OCI-LY1 (cell line): ENCODE results near the gene LRRC8E.

Source experiments
- H2AFZ ChIP-seq: fragments of 200-600 bp; sonication (generic), shearing (Covaris generic); 2 replicates; pipeline ENCODE4 v1.6.0; 2014; ENCODE audit warnings: antibody characterized with exemption, mild to moderate bottlenecking, low read length
- H3F3A ChIP-seq: fragments of 200-600 bp; sonication (generic), shearing (Covaris generic); 2 replicates; pipeline ENCODE4 v1.6.0; 2014; ENCODE audit warnings: mild to moderate bottlenecking, antibody characterized with exemption, low read length, moderate library complexity; ENCODE audit not compliant: insufficient read depth
- H3K27ac ChIP-seq: fragments of 200-600 bp; sonication (generic); 2 replicates; pipeline ENCODE4 v1.5.1; 2014; ENCODE audit warnings: low read length, mixed run types, mild to moderate bottlenecking, low read depth; ENCODE audit not compliant: poor library complexity, severe bottlenecking
- H3K27me3 ChIP-seq: fragments of 200-600 bp; sonication (generic); 2 replicates; pipeline ENCODE4 v1.6.0; 2014; ENCODE audit warnings: antibody characterized with exemption, mild to moderate bottlenecking, low read length, moderate library complexity; ENCODE audit not compliant: insufficient read depth
- H3K36me3 ChIP-seq: fragments of 200-600 bp; sonication (generic); 2 replicates; pipeline ENCODE4 v1.6.1; 2014; ENCODE audit warnings: mild to moderate bottlenecking, antibody characterized with exemption, low read length, moderate library complexity, mixed read lengths; ENCODE audit not compliant: insufficient read depth
- H3K4me1 ChIP-seq: fragments of 200-600 bp; sonication (generic); 2 replicates; pipeline ENCODE4 v1.5.1; 2014; ENCODE audit warnings: mild to moderate bottlenecking, low read length, moderate library complexity; ENCODE audit not compliant: insufficient read depth, severe bottlenecking
- H3K4me2 ChIP-seq: fragments of 200-600 bp; sonication (generic), shearing (Covaris generic); 2 replicates; pipeline ENCODE4 v1.6.1; 2014; ENCODE audit warnings: low read length
- H3K4me3 ChIP-seq: fragments of 200-600 bp; sonication (generic); 2 replicates; pipeline ENCODE4 v1.5.1; 2014; ENCODE audit warnings: low read length, low read depth, mild to moderate bottlenecking, mixed read lengths; ENCODE audit not compliant: poor library complexity, severe bottlenecking
- H3K79me2 ChIP-seq: fragments of 200-600 bp; shearing (Covaris generic); 2 replicates; pipeline ENCODE4 v1.6.1; 2016; ENCODE audit warnings: mixed run types, low read length, mixed read lengths; ENCODE audit not compliant: insufficient read depth
- H3K9ac ChIP-seq: fragments of 200-600 bp; sonication (generic), shearing (Covaris generic); 2 replicates; pipeline ENCODE4 v1.6.1; 2014; ENCODE audit warnings: mild to moderate bottlenecking, low read length, mixed read lengths
- H3K9me2 ChIP-seq: fragments of 200-600 bp; sonication (generic), shearing (Covaris generic); 2 replicates; pipeline ENCODE4 v1.6.1; 2014; ENCODE audit warnings: low read depth, mild to moderate bottlenecking, low read length, mixed read lengths
- H3K9me3 ChIP-seq: fragments of 200-600 bp; shearing (Covaris generic); 2 replicates; pipeline ENCODE4 v1.6.1; 2014; ENCODE audit warnings: low read length, mixed read lengths
- H4K20me1 ChIP-seq: fragments of 200-600 bp; sonication (generic), shearing (Covaris generic); 2 replicates; pipeline ENCODE4 v1.6.0; 2016; ENCODE audit warnings: mild to moderate bottlenecking, low read length; ENCODE audit not compliant: insufficient read depth
- EZH2 ChIP-seq: fragments of 200-600 bp; sonication (generic), shearing (Covaris generic); IDR thresholded peaks from 2 replicates; pipeline ENCODE4 v1.8.0; 2017; ENCODE audit warnings: borderline replicate concordance, mixed run types, mild to moderate bottlenecking, antibody characterized with exemption, low read length, moderate library complexity, mixed read lengths
- TF ChIP-seq, protein P1 (sequence below): fragments of 200-600 bp; sonication (generic), shearing (Covaris generic); IDR thresholded peaks from 2 replicates; pipeline ENCODE4 v1.5.1; 2017; ENCODE audit warnings: mild to moderate bottlenecking, antibody characterized with exemption, low read length, moderate library complexity, mixed read lengths

The LRRC8E gene

DNA sequence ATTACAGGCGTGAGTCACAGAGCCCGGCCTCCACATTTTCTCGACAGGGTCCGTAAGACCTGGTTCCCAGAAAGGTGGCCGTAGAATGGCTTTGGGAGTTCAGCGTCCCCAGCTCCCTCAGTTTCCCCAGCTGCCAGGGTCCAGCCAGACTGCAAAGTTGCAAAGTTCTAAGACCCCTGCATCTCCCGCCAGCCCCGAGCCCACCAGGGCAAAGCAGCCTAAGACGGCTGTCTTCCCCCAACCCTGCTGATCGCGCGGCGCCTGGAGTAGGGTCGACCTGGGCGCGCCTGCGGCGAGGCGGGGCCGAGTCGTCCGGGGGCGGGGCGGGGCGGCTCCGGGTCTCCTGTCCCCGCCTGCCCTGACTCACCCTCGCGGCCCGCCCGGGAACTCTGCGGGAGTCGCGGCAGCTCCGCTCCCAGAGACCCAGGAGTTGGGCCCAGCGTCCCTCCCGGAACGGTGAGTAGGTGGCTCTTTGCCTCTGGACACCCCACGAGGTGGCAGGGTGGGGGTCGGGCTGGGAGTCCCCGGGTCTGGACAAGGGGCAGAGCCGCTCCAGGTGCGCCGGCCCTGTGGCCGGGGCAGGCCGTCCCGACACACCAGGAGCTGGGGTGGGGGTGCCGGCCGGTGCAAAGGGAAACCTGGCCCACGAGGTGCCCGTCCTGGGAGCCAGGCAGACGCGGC lies at the start of gene LRRC8E:
LRRC8E (plus strand) TSS at position 366 of the 681 bp plus-strand sequence. CDS start 7,094 bp downstream, outside the sequence.
- Histone ChIP-seq H3K9ac (no peak within 1 kb of the TSS), H4K20me1 (no peaks in the 10 kb centered on the region), H3K36me3 (no peaks in the 10 kb centered on the region), H3K9me3 (no peaks in the 10 kb centered on the region), H3K27me3 (no peaks in the 10 kb centered on the region), H3K9me2 (no peaks in the 10 kb centered on the region), H3K79me2 (no peaks in the 10 kb centered on the region), H3K4me1 (no peaks in the 10 kb centered on the region), H3K4me2 (no peak within 1 kb of the TSS), H3F3A (no peaks in the 10 kb centered on the region), H3K27ac (no peak within 1 kb of the TSS), H2AFZ (no peak within 1 kb of the TSS), H3K4me3 (no peak within 1 kb of the TSS)
- TF ChIP-seq, protein P1, sequence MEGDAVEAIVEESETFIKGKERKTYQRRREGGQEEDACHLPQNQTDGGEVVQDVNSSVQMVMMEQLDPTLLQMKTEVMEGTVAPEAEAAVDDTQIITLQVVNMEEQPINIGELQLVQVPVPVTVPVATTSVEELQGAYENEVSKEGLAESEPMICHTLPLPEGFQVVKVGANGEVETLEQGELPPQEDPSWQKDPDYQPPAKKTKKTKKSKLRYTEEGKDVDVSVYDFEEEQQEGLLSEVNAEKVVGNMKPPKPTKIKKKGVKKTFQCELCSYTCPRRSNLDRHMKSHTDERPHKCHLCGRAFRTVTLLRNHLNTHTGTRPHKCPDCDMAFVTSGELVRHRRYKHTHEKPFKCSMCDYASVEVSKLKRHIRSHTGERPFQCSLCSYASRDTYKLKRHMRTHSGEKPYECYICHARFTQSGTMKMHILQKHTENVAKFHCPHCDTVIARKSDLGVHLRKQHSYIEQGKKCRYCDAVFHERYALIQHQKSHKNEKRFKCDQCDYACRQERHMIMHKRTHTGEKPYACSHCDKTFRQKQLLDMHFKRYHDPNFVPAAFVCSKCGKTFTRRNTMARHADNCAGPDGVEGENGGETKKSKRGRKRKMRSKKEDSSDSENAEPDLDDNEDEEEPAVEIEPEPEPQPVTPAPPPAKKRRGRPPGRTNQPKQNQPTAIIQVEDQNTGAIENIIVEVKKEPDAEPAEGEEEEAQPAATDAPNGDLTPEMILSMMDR: no peak
- TF ChIP-seq EZH2: no peak

DNA sequence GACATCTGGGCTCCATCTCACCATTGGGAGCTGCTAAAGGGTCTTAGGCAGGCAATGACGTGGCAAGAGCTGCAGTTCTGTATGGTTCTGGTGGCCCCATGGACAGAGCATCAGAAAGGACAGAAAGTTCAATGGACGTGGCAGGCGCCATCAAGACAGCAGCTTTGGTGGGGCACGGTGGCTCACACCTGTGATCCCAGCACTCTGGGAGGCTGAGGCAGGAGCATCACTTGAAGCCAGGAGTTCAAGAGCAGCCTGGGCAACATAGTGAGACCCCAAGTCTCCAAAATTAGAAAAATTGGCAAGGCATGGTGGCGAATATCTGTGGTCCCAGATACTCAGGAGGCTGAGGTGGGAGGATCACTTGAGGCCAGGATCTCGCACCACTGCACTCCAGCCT lies 48.8 kb upstream of the LRRC8E start:
- Histone ChIP-seq H3K9me3 (no peaks in the 10 kb centered on the region), H3K9me2 (no peaks in the 10 kb centered on the region), H3K4me1 (no peaks in the 10 kb centered on the region), H2AFZ (no peak overlapping the region), H3K36me3 (no peaks in the 10 kb centered on the region), H3F3A (no peaks in the 10 kb centered on the region), H3K79me2 (no peaks in the 10 kb centered on the region), H3K27ac (no peak overlapping the region), H3K4me3 (no peak overlapping the region), H3K9ac (no peak overlapping the region), H4K20me1 (no peaks in the 10 kb centered on the region), H3K4me2 (no peak overlapping the region), H3K27me3 (no peaks in the 10 kb centered on the region)
- TF ChIP-seq, protein P1: no peak
- no peak for TF ChIP-seq EZH2

DNA sequence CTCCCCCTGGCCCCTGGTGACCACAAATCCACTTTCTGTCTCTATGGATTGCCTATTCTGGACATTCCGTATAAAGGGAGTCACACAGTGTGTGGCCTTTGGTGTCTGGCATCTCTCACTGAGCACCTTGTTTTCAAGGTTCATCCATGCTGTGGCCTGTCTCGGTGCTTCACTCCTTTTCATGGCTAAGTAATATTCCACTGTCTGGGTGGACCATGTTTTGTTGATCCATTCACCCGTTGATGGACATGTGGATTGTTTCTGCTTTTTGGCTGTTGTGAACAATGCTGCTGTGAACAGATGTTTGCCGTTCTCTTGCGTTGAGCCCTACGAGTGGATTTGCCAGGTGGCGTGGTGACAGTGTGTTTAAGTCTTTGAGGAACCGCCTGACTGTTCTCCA lies 47.7 kb upstream of the LRRC8E start:
- Histone ChIP-seq H3K9me2 (no peaks in the 10 kb centered on the region), H3K9me3 (no peaks in the 10 kb centered on the region), H3K27me3 (no peaks in the 10 kb centered on the region), H3K27ac (no peak overlapping the region), H3K79me2 (no peaks in the 10 kb centered on the region), H3F3A (no peaks in the 10 kb centered on the region), H3K4me3 (no peak overlapping the region), H3K4me1 (no peaks in the 10 kb centered on the region), H3K36me3 (no peaks in the 10 kb centered on the region), H3K4me2 (no peak overlapping the region), H3K9ac (no peak overlapping the region), H4K20me1 (no peaks in the 10 kb centered on the region), H2AFZ (no peak overlapping the region)
- no peak for TF ChIP-seq EZH2
- TF ChIP-seq, protein P1: no peak
